Upper lobe of left lung (tissue), 4 donors: Measurements from ENCODE around the gene VEPH1.

Experiments used
- CTCF ChIP-seq, 6 experiments: fragments of 450-650 bp in 4 of 6; fragments of 200-600 bp in 2 of 6; sonication (generic) in 2 of 6; IDR thresholded peaks; one replicate each; pipeline ENCODE4 v1.5.1; 2016 to 2019; ENCODE audit warnings: antibody characterized with exemption in 6 of 6
- EP300 ChIP-seq, 4 donors: sonication (generic); formaldehyde crosslinking; IDR thresholded peaks; one replicate each; pipeline ENCODE4 v1.5.1; 2017; ENCODE audit warnings: antibody characterized with exemption in 4 of 4, control low read depth in 2 of 4
- POLR2A ChIP-seq, 4 donors: fragments of 450-650 bp; IDR thresholded peaks; one replicate each; pipeline ENCODE4 v1.5.1; 2016 to 2017; ENCODE audit warnings: antibody characterized with exemption in 4 of 4, mild to moderate bottlenecking in 2 of 4
- POLR2AphosphoS5 ChIP-seq, 2 donors: sonication (generic); formaldehyde crosslinking; IDR thresholded peaks; one replicate each; pipeline ENCODE4 v1.5.1; 2017; ENCODE audit warnings: antibody characterized with exemption in 2 of 2

- TF ChIP-seq EP300 (IDR thresholded peaks at IDR 0.05) = no peak
- no peak for TF ChIP-seq CTCF (IDR thresholded peaks at IDR 0.05)
- no peak for TF ChIP-seq POLR2A (IDR thresholded peaks at IDR 0.05)
- no peak for TF ChIP-seq POLR2AphosphoS5 (IDR thresholded peaks at IDR 0.05)
Measured at GRCh38 chr3:157318639-157319288, 184.5 kb downstream of the VEPH1 start.
